K562 (cell line): Measurements from ENCODE around the gene NME9. TPM values are rescaled to one million over a fixed set of nuclear protein-coding genes. Genes with fewer than 3 reads are reported as not detected.

Experiments
- ATAC-seq: fragments of 200-7000 bp; cut with Tn5 transposase; 3 replicates; pipeline ENCODE4 v1.9.1; 2020; ENCODE audit warnings: moderate library complexity
- BruUV-seq: library from RNA; stranded (reverse); fragments of 400-500 nt; replicated peaks from 2 replicates; lab custom pipeline; 2021; lab: Mats Ljungman, UMichigan
- CTCF ChIA-PET: fragments of 300-600 bp; formaldehyde crosslinking; extraction: SDS; loops from one replicate; lab custom pipeline; 2021; ENCODE audit warnings: low intra/inter-chr PET ratio; lab: Yijun Ruan, JAX
- POLR2A ChIA-PET: fragments of 300-600, 350-650 bp; sonication (Branson Sonifier 250); formaldehyde crosslinking; extraction: SDS; loops from one replicate; lab custom pipeline; 2021; ENCODE audit warnings: antibody characterized with exemption, inconsistent platforms; lab: Yijun Ruan, JAX
- DNase-seq, 4 experiments: peaks; one replicate each; pipeline versions ENCODE4 v3.0.0 to v3.0.0-alpha.2; 2011 to 2018; ENCODE audit warnings: low spot score in 3 of 4, mixed read lengths in 3 of 4; ENCODE audit errors: extremely low read depth in 1 of 4
- FAIRE-seq: peaks from 2 replicates; lab custom pipeline; 2011; peaks lifted over from hg19 to GRCh38; lab: Jason Lieb, UNC
- H2AFZ ChIP-seq: 2 replicates; pipeline ENCODE4 v1.6.0; 2011; ENCODE audit warnings: low read depth, low read length, control low read depth, inconsistent platforms
- H3K27ac ChIP-seq: fragments of 200-600 bp; 3 replicates; pipeline ENCODE4 v1.8.0; 2011; ENCODE audit warnings: low read depth, mild to moderate bottlenecking, control low read depth, inconsistent platforms, low read length, moderate library complexity, mixed read lengths; ENCODE audit errors: extremely low read depth
- H3K27me3 ChIP-seq, 2 experiments: fragments of 300-600 bp in 1 of 2; 2 replicates in 1 of 2; 3 replicates in 1 of 2; pipeline versions ENCODE4 v1.6.0 to v1.8.0; 2011; ENCODE audit warnings: inconsistent platforms in 2 of 2, low read length in 2 of 2, mild to moderate bottlenecking in 1 of 2, mixed read lengths in 1 of 2, moderate library complexity in 1 of 2; ENCODE audit not compliant: control insufficient read depth in 2 of 2, insufficient read depth in 2 of 2
- H3K36me3 ChIP-seq: fragments of 300-600 bp; 3 replicates; pipeline ENCODE4 v1.8.0; 2011; ENCODE audit warnings: mild to moderate bottlenecking, low read length, inconsistent platforms; ENCODE audit not compliant: control insufficient read depth, insufficient read depth
- H3K4me1 ChIP-seq, 2 experiments: fragments of 200-600 bp in 1 of 2; replicated peaks in 1 of 2; 2 replicates in 1 of 2; 3 replicates in 1 of 2; pipeline versions ENCODE4 v1.5.1 to v1.8.0; 2011; ENCODE audit warnings: inconsistent platforms in 2 of 2, low read length in 2 of 2, mild to moderate bottlenecking in 1 of 2, mixed read lengths in 1 of 2, moderate library complexity in 1 of 2; ENCODE audit not compliant: control insufficient read depth in 2 of 2, insufficient read depth in 2 of 2
- H3K4me2 ChIP-seq: 2 replicates; pipeline ENCODE4 v1.6.1; 2011; ENCODE audit warnings: low read length, control low read depth, inconsistent platforms, mixed read lengths; ENCODE audit not compliant: insufficient read depth
- H3K4me3 ChIP-seq: fragments of 200-600 bp; sonication (generic), shearing (Covaris generic); 2 replicates; pipeline ENCODE4 v1.5.1; 2016; ENCODE audit warnings: control low read depth, inconsistent platforms
- H3K79me2 ChIP-seq: fragments of 200-600 bp; 3 replicates; pipeline ENCODE4 v1.8.0; 2011; ENCODE audit warnings: low read length, inconsistent platforms; ENCODE audit not compliant: control insufficient read depth, insufficient read depth
- H3K9ac ChIP-seq, 2 experiments: 2 replicates each; pipeline versions ENCODE4 v1.6.0 to v1.6.1; 2011; ENCODE audit warnings: low read depth in 2 of 2, low read length in 2 of 2, control low read depth in 1 of 2, inconsistent platforms in 1 of 2, mild to moderate bottlenecking in 1 of 2, mixed read lengths in 1 of 2; ENCODE audit not compliant: insufficient read depth in 1 of 2
- H3K9me1 ChIP-seq: one replicate; pipeline ENCODE4 v1.6.0; 2011; ENCODE audit warnings: inconsistent platforms, mild to moderate bottlenecking, low read length, moderate library complexity; ENCODE audit not compliant: control insufficient read depth, insufficient read depth
- H3K9me3 ChIP-seq: replicated peaks from 2 replicates; pipeline ENCODE4 v1.5.1; 2011; ENCODE audit warnings: low read depth, low read length, inconsistent platforms; ENCODE audit not compliant: control insufficient read depth, insufficient read depth
- H4K20me1 ChIP-seq: replicated peaks from 2 replicates; pipeline ENCODE4 v1.6.1; 2011; ENCODE audit warnings: low read length, inconsistent platforms, mixed read lengths; ENCODE audit not compliant: control insufficient read depth, insufficient read depth
- ELF1 ChIP-seq: fragments of 200-800 bp; sonication (Bioruptor generic); IDR thresholded peaks from 2 replicates; pipeline ENCODE4 v1.6.1; 2016; ENCODE audit warnings: missing genetic modification characterization, missing compliant biosample characterization
- ZNF41 ChIP-seq: fragments of 250-450 bp; sonication (Bioruptor Pico); conservative IDR thresholded peaks from 2 replicates; pipeline ENCODE4 v1.4.0; 2020; ENCODE audit warnings: mild to moderate bottlenecking
- WGBS: fragments of 100-300 bp; shearing (Covaris generic); methylation state at CpG from one replicate; pipeline ENCODE4 v1.1.6; 2016; ENCODE audit warnings: low coverage, mixed read lengths; ENCODE audit not compliant: insufficient coverage; ENCODE audit errors: missing lambda C conversion rate; 5-methylcytosine and 5-hydroxymethylcytosine counted together
- in situ Hi-C: fragments of 300-500 bp; cut with MboI; formaldehyde crosslinking; loops from 4 replicates; pipeline ENCODE4 v1.15.0; 2018; ENCODE audit warnings: inconsistent platforms, mixed read lengths
- intact Hi-C: fragments of 100-400 bp; cut with micrococcal nuclease; formaldehyde crosslinking; loops from 2 replicates; pipeline ENCODE4 v1.14.2; 2022
- polyA plus RNA-seq, 8 experiments: library from polyadenylated mRNA; depleted of rRNA in 4 of 8; stranded (reverse) in 5 of 8; unstranded in 3 of 8; fragments of >200 nt; fragmentation: Nextera tagmentation in 2 of 8; fragmentation: Illumina TruSeq in 1 of 8; extraction: Ambion mirVana in 2 of 8; extraction: Trizol in 1 of 8; gene quantifications; 2 replicates each; pipeline versions ENCODE4 v1.2.1 to v1.2.3, GENCODE V29; 2011 to 2014; ENCODE audit warnings: inconsistent platforms in 1 of 8, missing spikeins in 1 of 8
- total RNA-seq, 7 experiments: library from RNA; depleted of rRNA in 6 of 7; stranded (reverse); fragments of >200 nt in 6 of 7; fragmentation: Illumina TruSeq in 2 of 7; extraction: Trizol in 2 of 7; gene quantifications; 2 replicates each; pipeline versions ENCODE4 v1.2.1 to v1.2.3, GENCODE V29; 2011 to 2021; ENCODE audit warnings: low replicate concordance in 1 of 7
- TF ChIP-seq, protein P1 (sequence below): sonication (generic); formaldehyde crosslinking; IDR thresholded peaks from 2 replicates; pipeline ENCODE4 v1.8.0; 2022; ENCODE audit warnings: mild to moderate bottlenecking, low read depth, missing genetic modification reagents

NME9 gene
- total and polyA plus RNA-seq, 9 of the 15 experiments (the other 6 are each of a cell fraction or from before 2014, with no cell fraction given) = 0.05 to 0.15 (median 0.13) TPM; not detected in 6

DNA sequence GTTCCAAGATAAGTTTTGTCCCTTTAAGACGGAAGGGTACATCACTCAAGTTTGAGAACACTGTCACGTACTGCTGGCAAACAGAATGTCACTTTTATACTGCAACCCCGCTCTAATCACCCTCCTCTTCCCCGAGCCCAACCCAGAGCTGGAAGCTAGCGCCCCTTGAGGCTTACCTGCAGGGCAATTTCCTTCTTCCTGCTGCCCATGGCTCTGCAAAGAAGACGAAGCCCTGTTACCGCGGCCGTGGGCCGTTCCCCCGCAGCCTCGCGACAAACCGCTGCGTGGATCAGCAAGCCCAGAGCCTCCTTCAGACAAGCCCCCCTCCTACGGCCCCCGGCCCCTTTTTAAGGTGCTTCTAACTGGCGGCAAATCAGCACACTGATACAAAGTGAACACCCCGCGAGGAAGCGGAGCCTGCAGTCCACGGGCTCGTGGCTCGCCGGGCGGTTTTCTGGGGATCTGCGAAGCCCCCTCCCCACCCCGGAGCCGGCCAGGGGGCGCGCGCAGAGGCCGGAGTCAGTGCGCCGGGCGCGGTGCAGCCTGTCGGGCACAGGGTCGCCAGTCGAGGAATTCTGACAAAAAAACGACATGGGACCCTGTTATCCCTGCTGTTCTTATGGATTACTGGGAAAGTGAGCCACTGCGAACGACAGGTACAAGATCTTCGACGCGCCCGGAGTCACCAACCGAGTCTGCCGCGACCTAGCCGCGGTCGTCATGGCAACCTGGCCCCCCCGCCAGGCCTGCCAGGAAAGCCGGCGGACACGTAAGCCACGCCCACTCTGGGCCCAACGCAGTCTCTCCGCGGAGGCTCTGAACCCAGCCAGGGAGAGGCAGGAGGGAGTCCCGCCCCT lies at the start of gene NME9 (continued):
- TF ChIP-seq ELF1 (tag) = 0 out of 2 replicates have a peak, but pooled peaks have one; percentile 27

DNA sequence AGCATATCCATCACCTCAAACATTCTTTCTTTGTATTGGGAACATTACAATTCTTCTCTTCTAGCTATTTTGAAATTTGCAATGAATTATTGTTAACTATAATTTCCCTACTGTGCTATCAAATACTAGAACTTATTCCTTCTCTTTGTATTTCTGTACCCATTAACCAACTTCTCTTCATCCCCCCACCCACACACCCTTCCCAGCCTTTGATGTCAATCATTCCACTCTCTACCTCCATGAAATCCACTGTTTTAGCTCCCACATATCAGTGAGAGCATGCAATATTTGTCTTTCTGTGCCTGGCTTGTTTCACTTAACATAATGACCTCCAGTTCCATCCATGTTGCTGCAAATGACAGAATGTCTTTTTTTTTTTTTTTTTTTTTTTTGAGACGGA lies 49.3 kb upstream of the NME9 start:
- ATAC-seq (no peak), DNase-seq (no peak), FAIRE-seq (no peak)
- Histone ChIP-seq H2AFZ (no peak overlapping the region), H3K4me1 (no peaks in the 10 kb centered on the region; a peak in 2 of 5 replicates), H3K9ac (no peak overlapping the region), H3K27ac (no peak overlapping the region), H3K79me2 (no peaks in the 10 kb centered on the region), H3K4me2 (no peak overlapping the region), H3K9me3 (no peaks in the 10 kb centered on the region), H3K27me3 (peaks cover 0 to 3% of the 10 kb centered on the region in 2 experiments; a peak in 1 of 5 replicates), H4K20me1 (no peaks in the 10 kb centered on the region), H3K9me1 (no peaks in the 10 kb centered on the region), H3K36me3 (no peaks in the 10 kb centered on the region), H3K4me3 (no peak overlapping the region)
- in situ Hi-C loops = no loop called here
- intact Hi-C loops = no loop called here
- no CpG with 5 or more reads among the region's 1 CpG for WGBS
- TF ChIP-seq, protein P1, sequence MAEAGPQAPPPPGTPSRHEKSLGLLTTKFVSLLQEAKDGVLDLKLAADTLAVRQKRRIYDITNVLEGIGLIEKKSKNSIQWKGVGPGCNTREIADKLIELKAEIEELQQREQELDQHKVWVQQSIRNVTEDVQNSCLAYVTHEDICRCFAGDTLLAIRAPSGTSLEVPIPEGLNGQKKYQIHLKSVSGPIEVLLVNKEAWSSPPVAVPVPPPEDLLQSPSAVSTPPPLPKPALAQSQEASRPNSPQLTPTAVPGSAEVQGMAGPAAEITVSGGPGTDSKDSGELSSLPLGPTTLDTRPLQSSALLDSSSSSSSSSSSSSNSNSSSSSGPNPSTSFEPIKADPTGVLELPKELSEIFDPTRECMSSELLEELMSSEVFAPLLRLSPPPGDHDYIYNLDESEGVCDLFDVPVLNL (CRISPR knock-in tag) = no peak
- TF ChIP-seq ZNF41 (CRISPR knock-in tag) = no peak
- BruUV-seq = no TSS peak
- ChIA-PET CTCF (interaction anchor here (0.6 kb wide), 1 partner anchor 483 kb away, joined by 3 read pairs; no protein-coding TSS in a partner anchor), POLR2A (interaction anchor here (1.0 to 1.3 kb wide), 2 partner anchors 11 to 29 kb away, joined by 4 to 6 read pairs; no protein-coding TSS in a partner anchor)
